Measurements from ENCODE around the gene NFIA. TPM values are rescaled to one million over a fixed set of nuclear protein-coding genes. Genes with fewer than 3 reads are reported as not detected.

The NFIA gene
- total RNA-seq, 1 experiment from 2014 or later = 0.35 TPM

GRCh38 chr1:61149010-61149860 lies 66.9 kb downstream of the NFIA start:
- H2BK15ac ChIP-seq (ENCODE audit: low read depth, low read length) = no peak overlapping the region
- no peak overlapping the region for H4K5ac ChIP-seq (ENCODE audit: insufficient read length, low read depth, low read length)
- H3K4me2 ChIP-seq (ENCODE audit: insufficient read depth, insufficient read length, low read length) = no peak overlapping the region
- no peaks in the 10 kb centered on the region for H3K79me2 ChIP-seq (ENCODE audit: insufficient read depth, low read length)
- H2BK20ac ChIP-seq (ENCODE audit: low read depth, low read length, poor library complexity, severe bottlenecking) = no peak overlapping the region
- no peak overlapping the region for H2AFZ ChIP-seq (ENCODE audit: low read length)
- no peaks in the 10 kb centered on the region for H3K27me3 Mint-ChIP-seq (ENCODE audit: low read depth)
- H2BK120ac ChIP-seq (ENCODE audit: low read depth, low read length, poor library complexity, severe bottlenecking) = no peak overlapping the region
- no peak for TF ChIP-seq CTCF (conservative IDR thresholded peaks at IDR 0.05)
- H3K9ac ChIP-seq (ENCODE audit: extremely low read depth, insufficient read length, low read length) = no peak overlapping the region
- H3K9me3 ChIP-seq (ENCODE audit: control insufficient read depth, low read depth, low read length) = no peaks in the 10 kb centered on the region
- H3K79me1 ChIP-seq (ENCODE audit: insufficient read depth, low read depth, low read length, poor library complexity, severe bottlenecking) = no peaks in the 10 kb centered on the region
- H3K14ac ChIP-seq (ENCODE audit: insufficient read depth, low read length) = no peak overlapping the region
- H3K27me3 ChIP-seq (ENCODE audit: insufficient read depth, low read length) = no peaks in the 10 kb centered on the region
- H3K23ac ChIP-seq (ENCODE audit: insufficient read length, low read depth, low read length) = no peak overlapping the region
- no peak overlapping the region for H4K8ac ChIP-seq (replicated peaks; ENCODE audit: insufficient read length, low read depth, low read length)
- no peak overlapping the region for H3K4me3 Mint-ChIP-seq
- no peak overlapping the region for H2BK12ac ChIP-seq (ENCODE audit: insufficient read length, low read depth, low read length)
- no peak overlapping the region for H2BK5ac ChIP-seq (ENCODE audit: insufficient read length, low read length)
- H3K23me2 ChIP-seq (ENCODE audit: insufficient read length, low read depth, low read length, poor library complexity, severe bottlenecking) = no peaks in the 10 kb centered on the region
- no CpG with 5 or more reads among the region's 1 CpG for WGBS (ENCODE audit: extremely low coverage, insufficient read length, low lambda C conversion rate)
- no peaks in the 10 kb centered on the region for H4K20me1 ChIP-seq (ENCODE audit: control insufficient read depth, insufficient read depth, insufficient read length)
- no peak overlapping the region for H3K4ac ChIP-seq (ENCODE audit: low read depth, low read length)
- no peak overlapping the region for H3T11ph ChIP-seq (ENCODE audit: low read length)
- no peaks in the 10 kb centered on the region for H3K9me3 Mint-ChIP-seq
- H3K18ac ChIP-seq (ENCODE audit: insufficient read length, low read depth, low read length) = no peak overlapping the region
- 0 out of 2 replicates have a peak, but pooled peaks cover 1% of the 10 kb centered on the region for H3K4me1 ChIP-seq (ENCODE audit: insufficient read depth, low read length)
- H3K36me3 Mint-ChIP-seq (ENCODE audit: insufficient read depth in 1 of 3, low read depth in 3 of 3) = no peaks in the 10 kb centered on the region
- DNase-seq = no peak
- peaks cover 32 to 33% of the 10 kb centered on the region in 2 experiments for H3K4me1 Mint-ChIP-seq
- no peak overlapping the region for H3K56ac ChIP-seq (ENCODE audit: insufficient read length, low read depth, low read length)
- no peak overlapping the region for H4K91ac ChIP-seq (ENCODE audit: insufficient read length, low read depth, low read length)
- no peak overlapping the region; a peak in 1 of 7 replicates for H3K27ac Mint-ChIP-seq
- H3K27ac ChIP-seq (ENCODE audit: insufficient read length, low read depth, low read length) = no peak overlapping the region
- no peak overlapping the region for H2AK5ac ChIP-seq (ENCODE audit: insufficient read length, low read length)

All from H9 (cell line).